Measurements from ENCODE around the gene EGR1.

The EGR1 gene

DNA sequence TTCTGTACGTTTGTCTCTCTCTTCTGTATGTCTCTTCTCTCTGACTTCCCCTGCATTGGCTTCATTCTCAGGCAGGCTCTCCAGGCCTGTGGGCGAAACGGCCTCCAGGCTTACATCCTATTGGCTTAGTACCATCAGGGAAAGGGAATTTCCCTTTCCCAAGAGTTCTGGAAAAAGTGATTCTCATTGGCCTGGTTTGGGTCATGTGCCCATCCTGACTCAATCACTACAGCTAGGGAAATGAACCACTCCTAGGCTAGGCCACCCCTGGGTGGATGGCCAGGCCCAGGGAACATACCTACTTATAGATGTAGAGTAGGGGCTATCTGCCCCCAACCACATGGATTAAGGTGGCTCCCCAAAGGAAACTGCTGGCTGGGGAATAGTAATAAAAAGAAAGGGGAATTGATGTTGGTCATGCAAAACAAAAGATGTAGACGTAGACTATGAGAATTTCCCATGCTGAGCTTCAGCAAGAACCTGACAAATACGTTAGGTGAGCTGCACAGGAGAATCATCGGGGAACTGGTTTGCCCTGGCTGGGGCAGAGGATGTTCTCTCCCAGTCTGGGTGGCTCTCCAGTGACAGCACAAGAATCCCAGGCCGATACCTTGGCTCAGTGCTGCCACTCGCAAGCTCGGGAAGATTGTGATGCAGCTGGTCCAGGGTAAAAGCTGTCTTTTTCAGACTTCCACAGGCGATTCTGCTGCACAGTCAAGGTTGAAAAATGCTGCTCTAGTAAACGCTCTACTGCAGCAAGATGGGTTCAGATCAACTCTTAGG lies 3.7 kb upstream of the EGR1 start:
- TF ChIP-seq, protein P1, sequence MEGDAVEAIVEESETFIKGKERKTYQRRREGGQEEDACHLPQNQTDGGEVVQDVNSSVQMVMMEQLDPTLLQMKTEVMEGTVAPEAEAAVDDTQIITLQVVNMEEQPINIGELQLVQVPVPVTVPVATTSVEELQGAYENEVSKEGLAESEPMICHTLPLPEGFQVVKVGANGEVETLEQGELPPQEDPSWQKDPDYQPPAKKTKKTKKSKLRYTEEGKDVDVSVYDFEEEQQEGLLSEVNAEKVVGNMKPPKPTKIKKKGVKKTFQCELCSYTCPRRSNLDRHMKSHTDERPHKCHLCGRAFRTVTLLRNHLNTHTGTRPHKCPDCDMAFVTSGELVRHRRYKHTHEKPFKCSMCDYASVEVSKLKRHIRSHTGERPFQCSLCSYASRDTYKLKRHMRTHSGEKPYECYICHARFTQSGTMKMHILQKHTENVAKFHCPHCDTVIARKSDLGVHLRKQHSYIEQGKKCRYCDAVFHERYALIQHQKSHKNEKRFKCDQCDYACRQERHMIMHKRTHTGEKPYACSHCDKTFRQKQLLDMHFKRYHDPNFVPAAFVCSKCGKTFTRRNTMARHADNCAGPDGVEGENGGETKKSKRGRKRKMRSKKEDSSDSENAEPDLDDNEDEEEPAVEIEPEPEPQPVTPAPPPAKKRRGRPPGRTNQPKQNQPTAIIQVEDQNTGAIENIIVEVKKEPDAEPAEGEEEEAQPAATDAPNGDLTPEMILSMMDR (IDR thresholded peaks at IDR 0.05; ENCODE audit: extremely low read depth, missing control alignments) = no peak
- no peak for DNase-seq (ENCODE audit: low spot score)

DNA sequence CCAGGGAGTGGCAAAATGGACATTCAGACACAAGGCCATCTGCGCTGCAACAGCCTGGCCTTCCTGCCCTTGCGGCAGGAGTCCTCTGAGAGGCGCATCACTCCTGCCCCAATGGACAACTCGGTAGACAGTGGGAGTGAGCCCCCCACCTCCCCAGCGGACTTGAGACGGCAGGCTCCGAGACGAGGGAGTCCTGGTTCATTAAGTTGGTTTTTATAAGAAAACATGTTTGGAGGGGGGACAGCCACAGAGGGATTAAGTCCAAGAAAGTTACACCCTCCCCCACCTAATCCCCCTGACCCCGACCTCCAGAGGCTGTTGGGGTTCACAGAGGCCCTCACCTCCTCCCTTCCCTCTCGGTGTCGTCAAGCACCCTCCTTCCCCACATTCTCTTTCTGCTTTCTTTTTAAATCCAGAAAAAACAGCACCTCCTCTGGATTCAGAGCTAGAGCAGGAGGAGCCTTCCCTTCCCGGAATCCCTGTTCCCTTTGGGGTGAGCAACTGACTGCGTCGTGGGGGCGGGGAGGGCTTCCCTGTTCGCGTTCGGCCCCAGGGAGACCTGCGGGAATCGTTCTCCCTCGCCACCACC lies 1.8 kb upstream of the EGR1 start:
- TF ChIP-seq, protein P1 (IDR thresholded peaks at IDR 0.05; ENCODE audit: extremely low read depth, missing control alignments) = no peak
- no peak for DNase-seq (ENCODE audit: low spot score)

DNA sequence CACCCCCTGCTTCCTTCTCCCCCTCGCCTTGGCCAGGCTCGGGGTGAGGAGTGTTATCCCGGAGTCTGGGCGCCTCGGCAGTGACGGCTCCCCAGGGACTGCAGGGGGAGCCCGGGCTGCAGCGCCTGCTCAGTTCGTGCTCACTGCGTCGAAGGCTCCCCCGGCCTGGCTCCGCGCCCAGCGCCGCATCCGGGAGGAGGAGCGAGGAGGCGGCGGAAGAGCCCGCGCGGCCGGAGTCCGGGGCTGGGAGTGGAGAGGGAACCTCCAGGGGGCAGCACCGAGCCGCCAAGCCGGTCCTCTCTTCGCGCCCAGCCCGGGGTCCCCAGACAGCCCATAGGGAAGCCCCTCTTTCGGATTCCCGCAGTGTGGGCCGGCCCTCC lies 1.3 kb upstream of the EGR1 start:
- TF ChIP-seq, protein P1 (IDR thresholded peaks at IDR 0.05; ENCODE audit: extremely low read depth, missing control alignments) = peak; percentile 40
- peak; percentile 95 for DNase-seq (ENCODE audit: low spot score)

DNA sequence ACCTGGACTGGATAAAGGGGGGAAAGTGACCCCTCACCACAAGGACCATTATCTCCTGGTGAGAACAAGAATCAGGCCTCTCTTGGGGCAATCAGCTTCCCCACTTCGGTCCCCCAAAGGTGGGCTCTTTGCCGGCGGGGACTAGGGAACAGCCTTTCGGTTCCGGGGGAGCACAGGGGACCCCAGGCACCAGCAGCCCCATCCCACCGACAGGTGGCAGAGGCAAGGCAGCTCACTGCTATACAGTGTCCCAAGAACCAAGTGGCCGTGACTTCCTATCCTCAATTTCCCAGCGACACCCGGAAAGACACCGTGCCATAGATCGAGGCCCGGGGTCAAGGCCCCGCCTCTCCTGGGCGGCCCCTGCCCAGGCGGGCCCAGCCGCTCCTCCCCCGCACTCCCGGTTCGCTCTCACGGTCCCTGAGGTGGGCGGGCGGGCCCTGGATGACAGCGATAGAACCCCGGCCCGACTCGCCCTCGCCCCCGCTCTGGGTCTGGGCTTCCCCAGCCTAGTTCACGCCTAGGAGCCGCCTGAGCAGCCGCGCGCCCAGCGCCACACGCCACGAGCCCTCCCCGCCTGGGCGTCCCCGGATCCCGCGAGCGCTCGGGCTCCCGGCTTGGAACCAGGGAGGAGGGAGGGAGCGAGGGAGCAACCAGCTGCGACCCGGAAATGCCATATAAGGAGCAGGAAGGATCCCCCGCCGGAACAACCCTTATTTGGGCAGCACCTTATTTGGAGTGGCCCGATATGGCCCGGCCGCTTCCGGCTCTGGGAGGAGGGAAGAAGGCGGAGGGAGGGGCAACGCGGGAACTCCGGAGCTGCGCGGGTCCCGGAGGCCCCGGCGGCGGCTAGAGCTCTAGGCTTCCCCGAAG lies 655 bp upstream of the EGR1 start:
- TF ChIP-seq, protein P1 (IDR thresholded peaks at IDR 0.05; ENCODE audit: extremely low read depth, missing control alignments) = no peak
- peak; percentile 98 for DNase-seq (ENCODE audit: low spot score)

DNA sequence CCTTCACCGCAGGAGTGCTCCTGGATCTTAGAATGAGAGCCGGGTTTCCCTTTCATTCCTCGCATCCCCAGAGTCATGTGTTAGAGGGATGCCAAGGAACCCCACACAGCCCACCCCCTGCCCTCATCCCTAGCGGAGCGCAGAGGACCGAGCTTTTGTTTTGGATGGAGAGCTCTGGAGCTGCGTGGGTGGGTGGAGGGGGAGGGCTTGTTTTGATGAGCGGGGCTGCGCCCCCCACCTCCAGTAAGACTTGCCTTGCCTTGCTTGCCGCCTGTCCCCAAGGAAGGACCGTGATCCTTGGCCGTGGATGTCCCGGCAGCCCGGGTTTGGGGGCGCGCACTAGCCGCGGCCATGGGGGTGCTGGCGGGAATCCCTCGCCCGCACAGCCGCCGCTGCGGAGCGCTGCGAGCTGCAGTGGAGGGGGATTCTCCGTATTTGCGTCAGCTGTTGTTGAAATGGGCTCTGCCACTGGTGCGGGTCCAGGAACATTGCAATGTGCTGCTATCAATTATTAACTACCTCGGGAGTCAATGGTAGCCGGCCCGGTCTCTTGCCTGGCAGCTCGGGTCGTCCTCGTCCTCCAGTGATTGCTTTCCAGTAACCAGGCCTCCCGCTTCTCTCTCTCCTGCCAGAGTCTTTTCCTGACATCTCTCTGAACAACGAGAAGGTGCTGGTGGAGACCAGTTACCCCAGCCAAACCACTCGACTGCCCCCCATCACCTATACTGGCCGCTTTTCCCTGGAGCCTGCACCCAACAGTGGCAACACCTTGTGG lies 1.0 kb downstream of the EGR1 start:
- TF ChIP-seq, protein P1 (IDR thresholded peaks at IDR 0.05; ENCODE audit: extremely low read depth, missing control alignments) = no peak
- no peak for DNase-seq (ENCODE audit: low spot score)

DNA sequence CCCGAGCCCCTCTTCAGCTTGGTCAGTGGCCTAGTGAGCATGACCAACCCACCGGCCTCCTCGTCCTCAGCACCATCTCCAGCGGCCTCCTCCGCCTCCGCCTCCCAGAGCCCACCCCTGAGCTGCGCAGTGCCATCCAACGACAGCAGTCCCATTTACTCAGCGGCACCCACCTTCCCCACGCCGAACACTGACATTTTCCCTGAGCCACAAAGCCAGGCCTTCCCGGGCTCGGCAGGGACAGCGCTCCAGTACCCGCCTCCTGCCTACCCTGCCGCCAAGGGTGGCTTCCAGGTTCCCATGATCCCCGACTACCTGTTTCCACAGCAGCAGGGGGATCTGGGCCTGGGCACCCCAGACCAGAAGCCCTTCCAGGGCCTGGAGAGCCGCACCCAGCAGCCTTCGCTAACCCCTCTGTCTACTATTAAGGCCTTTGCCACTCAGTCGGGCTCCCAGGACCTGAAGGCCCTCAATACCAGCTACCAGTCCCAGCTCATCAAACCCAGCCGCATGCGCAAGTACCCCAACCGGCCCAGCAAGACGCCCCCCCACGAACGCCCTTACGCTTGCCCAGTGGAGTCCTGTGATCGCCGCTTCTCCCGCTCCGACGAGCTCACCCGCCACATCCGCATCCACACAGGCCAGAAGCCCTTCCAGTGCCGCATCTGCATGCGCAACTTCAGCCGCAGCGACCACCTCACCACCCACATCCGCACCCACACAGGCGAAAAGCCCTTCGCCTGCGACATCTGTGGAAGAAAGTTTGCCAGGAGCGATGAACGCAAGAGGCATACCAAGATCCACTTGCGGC lies 1.8 kb downstream of the EGR1 start:
- no peak for DNase-seq (ENCODE audit: low spot score)
- TF ChIP-seq, protein P1 (IDR thresholded peaks at IDR 0.05; ENCODE audit: extremely low read depth, missing control alignments) = no peak

Data from GM20000 (cell line).